Fibroblast of lung (primary cell): Measurements from ENCODE around the gene HRK. TPM values are rescaled to one million over a fixed set of nuclear protein-coding genes. Genes with fewer than 3 reads are reported as not detected.

ENCODE experiments used
- DNase-seq, 2 donors: peaks; one replicate each; pipeline versions ENCODE4 v3.0.0 to v3.0.0-alpha.2; 2010; ENCODE audit warnings: low read depth in 2 of 2
- H2AFZ ChIP-seq: 2 replicates; pipeline ENCODE4 v1.5.1; 2012; ENCODE audit warnings: low read length, control low read depth, inconsistent platforms
- H3K27ac ChIP-seq: 2 replicates; pipeline ENCODE4 v1.5.1; 2011; ENCODE audit warnings: low read length, control low read depth; ENCODE audit not compliant: insufficient read depth
- H3K27me3 ChIP-seq: 2 replicates; pipeline ENCODE4 v1.5.1; 2011; ENCODE audit warnings: mild to moderate bottlenecking, low read length; ENCODE audit not compliant: control insufficient read depth, insufficient read depth
- H3K36me3 ChIP-seq: 2 replicates; pipeline ENCODE4 v1.5.1; 2011; ENCODE audit warnings: low read length; ENCODE audit not compliant: control insufficient read depth, insufficient read depth
- H3K4me1 ChIP-seq: 2 replicates; pipeline ENCODE4 v1.5.1; 2011; ENCODE audit warnings: low read length; ENCODE audit not compliant: control insufficient read depth, insufficient read depth; ENCODE audit errors: extremely low read depth
- H3K4me2 ChIP-seq: 2 replicates; pipeline ENCODE4 v1.5.1; 2011; ENCODE audit warnings: low read length, control low read depth; ENCODE audit not compliant: insufficient read depth; ENCODE audit errors: extremely low read depth
- H3K4me3 ChIP-seq, 4 experiments: fragments of 200-600 bp in 1 of 4; sonication (generic) in 1 of 4; replicated peaks in 1 of 4; 2 replicates each; pipeline ENCODE4 v1.5.1; 2011 to 2016; ENCODE audit warnings: low read length in 4 of 4, low read depth in 3 of 4, mild to moderate bottlenecking in 3 of 4, control low read depth in 2 of 4, inconsistent platforms in 1 of 4, mixed read lengths in 1 of 4; ENCODE audit not compliant: insufficient read depth in 1 of 4; ENCODE audit errors: control extremely low read depth in 1 of 4
- H3K79me2 ChIP-seq: 2 replicates; pipeline ENCODE4 v1.5.1; 2012; ENCODE audit warnings: mild to moderate bottlenecking, low read length, inconsistent platforms; ENCODE audit not compliant: control insufficient read depth, insufficient read depth
- H3K9ac ChIP-seq: 2 replicates; pipeline ENCODE4 v1.5.1; 2011; ENCODE audit warnings: mild to moderate bottlenecking, low read length, control low read depth; ENCODE audit not compliant: insufficient read depth
- H3K9me3 ChIP-seq: 2 replicates; pipeline ENCODE4 v1.5.1; 2012; ENCODE audit warnings: low read depth, low read length; ENCODE audit not compliant: control insufficient read depth, insufficient read depth
- H4K20me1 ChIP-seq: 2 replicates; pipeline ENCODE4 v1.5.1; 2011; ENCODE audit warnings: low read length; ENCODE audit not compliant: control insufficient read depth, insufficient read depth; ENCODE audit errors: extremely low read depth
- EZH2 ChIP-seq: IDR thresholded peaks from 2 replicates; pipeline ENCODE4 v1.5.1; 2012; ENCODE audit warnings: low read length, control low read depth, mild to moderate bottlenecking; ENCODE audit errors: missing control alignments
- polyA plus RNA-seq, 2 donors: library from polyadenylated mRNA; depleted of rRNA in 1 of 2; stranded (reverse) in 1 of 2; unstranded in 1 of 2; fragments of >200 nt; gene quantifications; 2 replicates each; pipeline ENCODE4 v1.2.1, GENCODE V29; 2011 to 2012; ENCODE audit warnings: missing spikeins in 1 of 2
- total RNA-seq: library from RNA; depleted of rRNA; stranded (reverse); fragments of >200 nt; gene quantifications from 2 replicates; pipeline ENCODE4 v1.2.1, GENCODE V29; 2014
- TF ChIP-seq, protein P1 (sequence below), 2 donors: IDR thresholded peaks in 1 of 2; conservative IDR thresholded peaks in 1 of 2; 1 replicate in 1 of 2; 2 replicates in 1 of 2; pipeline ENCODE4 v1.5.1; 2011 to 2012; ENCODE audit warnings: low read length in 2 of 2, control low read depth in 1 of 2, inconsistent platforms in 1 of 2, low read depth in 1 of 2, mild to moderate bottlenecking in 1 of 2

HRK gene
- total and polyA plus RNA-seq, 2 donors (not counting 1 experiment from before 2014, with no cell fraction given): under 0.01 to 0.08 TPM

DNA sequence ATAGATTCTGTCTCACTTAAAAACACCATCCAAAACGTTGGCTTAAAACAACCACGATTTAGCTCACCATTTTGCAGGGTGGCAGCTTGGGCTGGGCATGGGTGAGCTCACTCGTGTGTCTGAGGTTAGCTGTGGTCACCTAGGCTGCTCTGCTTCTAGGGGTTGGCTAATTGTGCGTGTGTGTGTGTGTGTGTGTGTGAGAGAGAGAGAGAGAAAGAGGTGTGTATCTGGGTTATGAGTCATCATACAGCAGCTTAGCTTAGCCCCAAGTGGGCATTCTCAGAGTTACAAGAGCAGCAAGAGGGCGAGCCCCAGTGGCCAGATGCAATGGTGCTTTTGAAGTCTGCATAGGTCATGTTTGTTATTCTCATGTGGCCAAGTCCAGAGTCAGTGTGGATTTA is 35.5 kb upstream of the HRK start:
- peaks cover 6% of the 10 kb centered on the region for H3K4me1 ChIP-seq
- no peak overlapping the region for H3K9ac ChIP-seq
- TF ChIP-seq, protein P1, sequence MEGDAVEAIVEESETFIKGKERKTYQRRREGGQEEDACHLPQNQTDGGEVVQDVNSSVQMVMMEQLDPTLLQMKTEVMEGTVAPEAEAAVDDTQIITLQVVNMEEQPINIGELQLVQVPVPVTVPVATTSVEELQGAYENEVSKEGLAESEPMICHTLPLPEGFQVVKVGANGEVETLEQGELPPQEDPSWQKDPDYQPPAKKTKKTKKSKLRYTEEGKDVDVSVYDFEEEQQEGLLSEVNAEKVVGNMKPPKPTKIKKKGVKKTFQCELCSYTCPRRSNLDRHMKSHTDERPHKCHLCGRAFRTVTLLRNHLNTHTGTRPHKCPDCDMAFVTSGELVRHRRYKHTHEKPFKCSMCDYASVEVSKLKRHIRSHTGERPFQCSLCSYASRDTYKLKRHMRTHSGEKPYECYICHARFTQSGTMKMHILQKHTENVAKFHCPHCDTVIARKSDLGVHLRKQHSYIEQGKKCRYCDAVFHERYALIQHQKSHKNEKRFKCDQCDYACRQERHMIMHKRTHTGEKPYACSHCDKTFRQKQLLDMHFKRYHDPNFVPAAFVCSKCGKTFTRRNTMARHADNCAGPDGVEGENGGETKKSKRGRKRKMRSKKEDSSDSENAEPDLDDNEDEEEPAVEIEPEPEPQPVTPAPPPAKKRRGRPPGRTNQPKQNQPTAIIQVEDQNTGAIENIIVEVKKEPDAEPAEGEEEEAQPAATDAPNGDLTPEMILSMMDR (conservative IDR thresholded peaks at IDR 0.05 in 1 of 2, IDR thresholded peaks at IDR 0.05 in 1 of 2; ENCODE audit: low read depth in 1 of 2, low read length in 2 of 2): peak in 1 of 2 donors; percentile 52
- TF ChIP-seq EZH2: no peak
- H4K20me1 ChIP-seq: no peaks in the 10 kb centered on the region
- no peaks in the 10 kb centered on the region for H3K36me3 ChIP-seq
- H3K4me2 ChIP-seq: no peak overlapping the region
- DNase-seq: peak; percentile 89 to 91
- no peak overlapping the region for H3K27ac ChIP-seq
- no peaks in the 10 kb centered on the region for H3K9me3 ChIP-seq
- H3K4me3 ChIP-seq: no peak overlapping the region
- no peaks in the 10 kb centered on the region for H3K27me3 ChIP-seq
- peaks cover 28% of the 10 kb centered on the region for H3K79me2 ChIP-seq
- no peak overlapping the region for H2AFZ ChIP-seq

- TF ChIP-seq, protein P1 (conservative IDR thresholded peaks at IDR 0.05 in 1 of 2, IDR thresholded peaks at IDR 0.05 in 1 of 2; ENCODE audit: low read depth in 1 of 2, low read length in 2 of 2): no peak
- no peak for TF ChIP-seq EZH2
- peak in 1 of 2 donors; percentile 74 for DNase-seq
- Histone ChIP-seq H3K36me3 (no peaks in the 10 kb centered on the region), H4K20me1 (no peaks in the 10 kb centered on the region), H3K9ac (no peak overlapping the region), H3K4me2 (no peak overlapping the region), H3K27me3 (no peaks in the 10 kb centered on the region), H2AFZ (no peak overlapping the region), H3K4me1 (peaks cover 6% of the 10 kb centered on the region), H3K9me3 (no peaks in the 10 kb centered on the region), H3K4me3 (no peak overlapping the region), H3K27ac (no peak overlapping the region), H3K79me2 (peaks cover 33% of the 10 kb centered on the region)
Observed at GRCh38 chr12:116916122-116916521, 34.9 kb upstream of the HRK start.

- Histone ChIP-seq H3K27me3 (no peaks in the 10 kb centered on the region), H3K9ac (no peak overlapping the region), H3K4me3 (no peak overlapping the region), H3K27ac (no peak overlapping the region), H3K79me2 (peaks cover 30% of the 10 kb centered on the region), H3K36me3 (no peaks in the 10 kb centered on the region), H2AFZ (no peak overlapping the region), H3K4me1 (peaks cover 6% of the 10 kb centered on the region), H3K4me2 (no peak overlapping the region), H3K9me3 (no peaks in the 10 kb centered on the region), H4K20me1 (no peaks in the 10 kb centered on the region)
- TF ChIP-seq, protein P1 (conservative IDR thresholded peaks at IDR 0.05 in 1 of 2, IDR thresholded peaks at IDR 0.05 in 1 of 2; ENCODE audit: low read depth in 1 of 2, low read length in 2 of 2): no peak
- no peak for TF ChIP-seq EZH2
- DNase-seq: no peak
Observed at GRCh38 chr12:116915326-116915725, 34.1 kb upstream of the HRK start.
